GM12878 (cell line): Measurements from ENCODE around the gene MMP12. TPM values are rescaled to one million over a fixed set of nuclear protein-coding genes. Genes with fewer than 3 reads are reported as not detected.

Source experiments
- DPF2 ChIP-seq: fragments of 450-650 bp; IDR thresholded peaks from 2 replicates; pipeline ENCODE4 v1.6.1; 2017; ENCODE audit warnings: mild to moderate bottlenecking
- FOXM1 ChIP-seq: IDR thresholded peaks from 2 replicates; pipeline ENCODE4 v1.6.1; 2012; ENCODE audit warnings: low read depth, mild to moderate bottlenecking, inconsistent platforms, low read length, moderate library complexity
- GATAD2B ChIP-seq: fragments of 450-650 bp; conservative IDR thresholded peaks from 2 replicates; pipeline ENCODE4 v1.6.1; 2017; ENCODE audit warnings: low read depth, mild to moderate bottlenecking, moderate library complexity
- RUNX3 ChIP-seq: IDR thresholded peaks from 2 replicates; pipeline ENCODE4 v1.6.1; 2012; ENCODE audit warnings: low read length, inconsistent platforms
- SPI1 ChIP-seq: IDR thresholded peaks from 2 replicates; pipeline ENCODE4 v1.6.1; 2011; ENCODE audit warnings: low read depth, mild to moderate bottlenecking, low read length, moderate library complexity, borderline replicate concordance; ENCODE audit not compliant: insufficient read depth
- STAT1 ChIP-seq: fragments of 450-650 bp; conservative IDR thresholded peaks from 2 replicates; pipeline ENCODE4 v1.6.1; 2014; ENCODE audit warnings: antibody characterized with exemption, mild to moderate bottlenecking
- ZBED1 ChIP-seq: IDR thresholded peaks from 2 replicates; pipeline ENCODE4 v1.6.1; 2016; ENCODE audit warnings: borderline replicate concordance
- polyA plus RNA-seq, 11 experiments: library from polyadenylated mRNA; depleted of rRNA in 4 of 11; unstranded in 6 of 11; stranded (reverse) in 5 of 11; fragments of >200 nt; fragmentation: Nextera tagmentation in 4 of 11; fragmentation: Illumina TruSeq in 1 of 11; extraction: Ambion mirVana in 4 of 11; extraction: Trizol in 1 of 11; gene quantifications; 1 replicate in 1 of 11; 2 replicates in 10 of 11; pipeline versions ENCODE4 v1.2.1 to v1.2.3, GENCODE V29; 2011 to 2016; ENCODE audit warnings: inconsistent platforms in 2 of 11, missing spikeins in 2 of 11, low read depth in 1 of 11
- total RNA-seq, 4 experiments: library from RNA; depleted of rRNA in 3 of 4; stranded (reverse); fragments of >200 nt in 3 of 4; fragmentation: Illumina TruSeq in 1 of 4; extraction: Trizol in 1 of 4; gene quantifications; 2 replicates each; pipeline versions ENCODE4 v1.2.1 to v1.2.3, GENCODE V29; 2013 to 2021
- TF ChIP-seq, protein P1 (sequence below): IDR thresholded peaks from 2 replicates; pipeline ENCODE4 v1.6.1; 2012; ENCODE audit warnings: low read length, inconsistent platforms
- TF ChIP-seq, protein P2 (sequence below): fragments of 450-650 bp; IDR thresholded peaks from 2 replicates; pipeline ENCODE4 v1.6.1; 2016; ENCODE audit warnings: mild to moderate bottlenecking
- TF ChIP-seq, protein P3 (sequence below): fragments of 450-650 bp; formaldehyde crosslinking; IDR thresholded peaks from 2 replicates; pipeline ENCODE4 v1.4.0; 2020; ENCODE audit warnings: mild to moderate bottlenecking, moderate library complexity

Gene MMP12
- total and polyA plus RNA-seq, 10 of the 15 experiments (the other 5 are each of a cell fraction or from before 2014, with no cell fraction given): 0.14 TPM; not detected in 9

DNA sequence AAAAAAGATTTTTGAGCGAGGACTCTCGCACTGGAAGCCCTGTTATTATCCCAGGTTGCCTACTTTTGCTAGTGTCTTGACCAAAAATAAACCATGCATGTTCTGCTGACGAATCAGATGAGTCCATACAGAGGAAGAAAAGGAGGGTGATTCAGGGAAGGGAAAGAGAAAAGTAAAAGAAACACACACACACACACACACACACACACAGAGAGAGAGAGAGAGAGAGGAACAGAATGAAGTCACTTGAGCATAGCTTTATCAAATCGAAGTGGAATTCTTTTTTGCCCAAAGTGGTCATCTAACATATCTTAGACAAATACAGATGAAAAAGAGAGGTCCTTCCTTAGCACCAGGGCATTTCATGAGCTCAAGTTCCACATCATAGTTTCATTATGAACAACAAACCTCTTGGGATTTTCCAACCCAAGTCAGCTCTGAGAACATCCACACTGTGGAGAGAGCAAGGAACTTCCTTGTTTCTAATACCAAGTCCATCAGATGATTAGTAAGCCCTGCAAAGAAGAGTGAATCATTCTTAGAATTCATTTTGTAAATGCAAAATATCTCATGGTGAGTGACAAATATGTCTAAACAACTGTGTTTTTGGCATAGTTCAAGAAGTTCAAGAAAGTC, 7.7 kb upstream of the MMP12 start (continued):
- TF ChIP-seq, protein P1, sequence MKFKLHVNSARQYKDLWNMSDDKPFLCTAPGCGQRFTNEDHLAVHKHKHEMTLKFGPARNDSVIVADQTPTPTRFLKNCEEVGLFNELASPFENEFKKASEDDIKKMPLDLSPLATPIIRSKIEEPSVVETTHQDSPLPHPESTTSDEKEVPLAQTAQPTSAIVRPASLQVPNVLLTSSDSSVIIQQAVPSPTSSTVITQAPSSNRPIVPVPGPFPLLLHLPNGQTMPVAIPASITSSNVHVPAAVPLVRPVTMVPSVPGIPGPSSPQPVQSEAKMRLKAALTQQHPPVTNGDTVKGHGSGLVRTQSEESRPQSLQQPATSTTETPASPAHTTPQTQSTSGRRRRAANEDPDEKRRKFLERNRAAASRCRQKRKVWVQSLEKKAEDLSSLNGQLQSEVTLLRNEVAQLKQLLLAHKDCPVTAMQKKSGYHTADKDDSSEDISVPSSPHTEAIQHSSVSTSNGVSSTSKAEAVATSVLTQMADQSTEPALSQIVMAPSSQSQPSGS: peak; percentile 76
- TF ChIP-seq STAT1 (no peak), SPI1 (peak; percentile 24; the same call in 1 of the 2 replicates), FOXM1 (peak; percentile 48; the same call in 1 of the 2 replicates), RUNX3 (peak; percentile 66; the same call in 1 of the 2 replicates), GATAD2B (peak; percentile 75), DPF2 (peak; percentile 60), ZBED1 (peak; percentile 43; the same call in 1 of the 2 replicates)
- TF ChIP-seq, protein P2, sequence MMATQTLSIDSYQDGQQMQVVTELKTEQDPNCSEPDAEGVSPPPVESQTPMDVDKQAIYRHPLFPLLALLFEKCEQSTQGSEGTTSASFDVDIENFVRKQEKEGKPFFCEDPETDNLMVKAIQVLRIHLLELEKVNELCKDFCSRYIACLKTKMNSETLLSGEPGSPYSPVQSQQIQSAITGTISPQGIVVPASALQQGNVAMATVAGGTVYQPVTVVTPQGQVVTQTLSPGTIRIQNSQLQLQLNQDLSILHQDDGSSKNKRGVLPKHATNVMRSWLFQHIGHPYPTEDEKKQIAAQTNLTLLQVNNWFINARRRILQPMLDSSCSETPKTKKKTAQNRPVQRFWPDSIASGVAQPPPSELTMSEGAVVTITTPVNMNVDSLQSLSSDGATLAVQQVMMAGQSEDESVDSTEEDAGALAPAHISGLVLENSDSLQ: peak; percentile 23; the same call in 1 of the 2 replicates
- TF ChIP-seq, protein P3, sequence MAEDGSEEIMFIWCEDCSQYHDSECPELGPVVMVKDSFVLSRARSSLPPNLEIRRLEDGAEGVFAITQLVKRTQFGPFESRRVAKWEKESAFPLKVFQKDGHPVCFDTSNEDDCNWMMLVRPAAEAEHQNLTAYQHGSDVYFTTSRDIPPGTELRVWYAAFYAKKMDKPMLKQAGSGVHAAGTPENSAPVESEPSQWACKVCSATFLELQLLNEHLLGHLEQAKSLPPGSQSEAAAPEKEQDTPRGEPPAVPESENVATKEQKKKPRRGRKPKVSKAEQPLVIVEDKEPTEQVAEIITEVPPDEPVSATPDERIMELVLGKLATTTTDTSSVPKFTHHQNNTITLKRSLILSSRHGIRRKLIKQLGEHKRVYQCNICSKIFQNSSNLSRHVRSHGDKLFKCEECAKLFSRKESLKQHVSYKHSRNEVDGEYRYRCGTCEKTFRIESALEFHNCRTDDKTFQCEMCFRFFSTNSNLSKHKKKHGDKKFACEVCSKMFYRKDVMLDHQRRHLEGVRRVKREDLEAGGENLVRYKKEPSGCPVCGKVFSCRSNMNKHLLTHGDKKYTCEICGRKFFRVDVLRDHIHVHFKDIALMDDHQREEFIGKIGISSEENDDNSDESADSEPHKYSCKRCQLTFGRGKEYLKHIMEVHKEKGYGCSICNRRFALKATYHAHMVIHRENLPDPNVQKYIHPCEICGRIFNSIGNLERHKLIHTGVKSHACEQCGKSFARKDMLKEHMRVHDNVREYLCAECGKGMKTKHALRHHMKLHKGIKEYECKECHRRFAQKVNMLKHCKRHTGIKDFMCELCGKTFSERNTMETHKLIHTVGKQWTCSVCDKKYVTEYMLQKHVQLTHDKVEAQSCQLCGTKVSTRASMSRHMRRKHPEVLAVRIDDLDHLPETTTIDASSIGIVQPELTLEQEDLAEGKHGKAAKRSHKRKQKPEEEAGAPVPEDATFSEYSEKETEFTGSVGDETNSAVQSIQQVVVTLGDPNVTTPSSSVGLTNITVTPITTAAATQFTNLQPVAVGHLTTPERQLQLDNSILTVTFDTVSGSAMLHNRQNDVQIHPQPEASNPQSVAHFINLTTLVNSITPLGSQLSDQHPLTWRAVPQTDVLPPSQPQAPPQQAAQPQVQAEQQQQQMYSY: no peak
